ENCODE results near the gene ELANE.
A peak's percentile ranks its signal among the peaks of the same experiment; 100 is the strongest.

The ELANE gene

GRCh38 chr19:858284-858683, 6.2 kb downstream of the ELANE start:
- no peaks in the 10 kb centered on the region for H3K9me3 Mint-ChIP-seq
- H3K4me1 Mint-ChIP-seq, result peaks cover 8% of the 10 kb centered on the region
- peaks cover 4% of the 10 kb centered on the region for H3K27me3 Mint-ChIP-seq
- ATAC-seq (ENCODE audit: low read depth) (no peak), DNase-seq (ENCODE audit: low spot score in 2 of 2) (no peak)
- H3K36me3 Mint-ChIP-seq, result no peaks in the 10 kb centered on the region
- no peak overlapping the region for H3K4me3 Mint-ChIP-seq
- no peak overlapping the region for H3K27ac Mint-ChIP-seq

- no peaks in the 10 kb centered on the region for H3K9me3 Mint-ChIP-seq
- ATAC-seq (ENCODE audit: low read depth) (no peak), DNase-seq (ENCODE audit: low spot score in 2 of 2) (no peak)
- no peaks in the 10 kb centered on the region for H3K36me3 Mint-ChIP-seq
- H3K27ac Mint-ChIP-seq, result no peak within 1 kb of the TSS
- peaks cover 4% of the 10 kb centered on the region for H3K27me3 Mint-ChIP-seq
- H3K4me3 Mint-ChIP-seq, result peak within 1 kb of the TSS; percentile 56
- peaks cover 8% of the 10 kb centered on the region for H3K4me1 Mint-ChIP-seq
Measured at GRCh38 chr19:858868-859843, 7.1 kb downstream of the ELANE start, which contains the start of gene CFD. Gene CFD (plus strand): TSS chr19:859664. CDS start chr19:859690, 26 bp downstream.

GRCh38 chr19:861141-861755, 9.1 kb downstream of the ELANE start:
- Mint-ChIP-seq H3K4me1 (peaks cover 11% of the 10 kb centered on the region), H3K9me3 (no peaks in the 10 kb centered on the region), H3K36me3 (no peaks in the 10 kb centered on the region), H3K27me3 (peaks cover 4% of the 10 kb centered on the region), H3K27ac (peak overlapping the region; percentile 75), H3K4me3 (no peak overlapping the region)
- DNase-seq (ENCODE audit: low spot score in 2 of 2) (no peak), ATAC-seq (ENCODE audit: low read depth) (no peak)

- H3K4me3 Mint-ChIP-seq, result peak overlapping the region; percentile 69
- H3K36me3 Mint-ChIP-seq, result no peaks in the 10 kb centered on the region
- ATAC-seq (ENCODE audit: low read depth) (peak; percentile 10), DNase-seq (ENCODE audit: low spot score in 2 of 2) (peak in 1 of 2 donors; percentile 39)
- peaks cover 4% of the 10 kb centered on the region for H3K27me3 Mint-ChIP-seq
- no peaks in the 10 kb centered on the region for H3K9me3 Mint-ChIP-seq
- H3K4me1 Mint-ChIP-seq, result peaks cover 10% of the 10 kb centered on the region
- H3K27ac Mint-ChIP-seq, result peak overlapping the region; percentile 67
Measured at GRCh38 chr19:861756-862580, 9.9 kb downstream of the ELANE start.

GRCh38 chr19:862581-863314, 10.6 kb downstream of the ELANE start:
- Mint-ChIP-seq H3K36me3 (peaks cover 5% of the 10 kb centered on the region), H3K27ac (peak overlapping the region; percentile 67), H3K9me3 (no peaks in the 10 kb centered on the region), H3K4me3 (peak overlapping the region; percentile 69), H3K27me3 (peaks cover 4% of the 10 kb centered on the region), H3K4me1 (peaks cover 9% of the 10 kb centered on the region)
- ATAC-seq (ENCODE audit: low read depth) (peak; percentile 48), DNase-seq (ENCODE audit: low spot score in 2 of 2) (peak; percentile 77 to 83)

GRCh38 chr19:863315-863620, 11.2 kb downstream of the ELANE start:
- Mint-ChIP-seq H3K27ac (peak overlapping the region; percentile 67), H3K4me1 (peaks cover 9% of the 10 kb centered on the region), H3K9me3 (no peaks in the 10 kb centered on the region), H3K36me3 (peaks cover 5% of the 10 kb centered on the region), H3K4me3 (peak overlapping the region; percentile 55), H3K27me3 (peaks cover 4% of the 10 kb centered on the region)
- ATAC-seq (ENCODE audit: low read depth) (no peak), DNase-seq (ENCODE audit: low spot score in 2 of 2) (no peak)

- H3K27me3 Mint-ChIP-seq, result peaks cover 4% of the 10 kb centered on the region
- H3K27ac Mint-ChIP-seq, result no peak overlapping the region
- no peak overlapping the region for H3K4me3 Mint-ChIP-seq
- DNase-seq (ENCODE audit: low spot score in 2 of 2) (no peak), ATAC-seq (ENCODE audit: low read depth) (no peak)
- peaks cover 14% of the 10 kb centered on the region for H3K4me1 Mint-ChIP-seq
- no peaks in the 10 kb centered on the region for H3K9me3 Mint-ChIP-seq
- H3K36me3 Mint-ChIP-seq, result peaks cover 16% of the 10 kb centered on the region
Measured at GRCh38 chr19:866769-867300, 14.7 kb downstream of the ELANE start.

GRCh38 chr19:867301-867793, 15.2 kb downstream of the ELANE start:
- Mint-ChIP-seq H3K27me3 (peaks cover 4% of the 10 kb centered on the region), H3K4me3 (no peak overlapping the region), H3K4me1 (peaks cover 17% of the 10 kb centered on the region), H3K9me3 (no peaks in the 10 kb centered on the region), H3K27ac (no peak overlapping the region), H3K36me3 (peaks cover 16% of the 10 kb centered on the region)
- ATAC-seq (ENCODE audit: low read depth) (no peak), DNase-seq (ENCODE audit: low spot score in 2 of 2) (no peak)

GRCh38 chr19:867855-868457, 15.9 kb downstream of the ELANE start:
- no peak overlapping the region for H3K4me3 Mint-ChIP-seq
- ATAC-seq (ENCODE audit: low read depth) (no peak), DNase-seq (ENCODE audit: low spot score in 2 of 2) (no peak)
- peaks cover 16% of the 10 kb centered on the region for H3K36me3 Mint-ChIP-seq
- H3K4me1 Mint-ChIP-seq, result peaks cover 16% of the 10 kb centered on the region
- H3K27ac Mint-ChIP-seq, result no peak overlapping the region
- no peaks in the 10 kb centered on the region for H3K27me3 Mint-ChIP-seq
- no peaks in the 10 kb centered on the region for H3K9me3 Mint-ChIP-seq

- no peak for DNase-seq (ENCODE audit: low spot score in 2 of 2)
- H3K27me3 Mint-ChIP-seq, result no peaks in the 10 kb centered on the region
- H3K9me3 Mint-ChIP-seq, result no peaks in the 10 kb centered on the region
- H3K36me3 Mint-ChIP-seq, result peaks cover 16% of the 10 kb centered on the region
- ATAC-seq (ENCODE audit: low read depth), result no peak
- H3K4me3 Mint-ChIP-seq, result no peak overlapping the region
- H3K27ac Mint-ChIP-seq, result no peak overlapping the region
- H3K4me1 Mint-ChIP-seq, result peaks cover 16% of the 10 kb centered on the region
Measured at GRCh38 chr19:868458-869244, 16.5 kb downstream of the ELANE start.

- Mint-ChIP-seq H3K4me3 (no peak overlapping the region), H3K27ac (peak overlapping the region; percentile 76), H3K9me3 (no peaks in the 10 kb centered on the region), H3K4me1 (peaks cover 16% of the 10 kb centered on the region), H3K27me3 (no peaks in the 10 kb centered on the region), H3K36me3 (peaks cover 16% of the 10 kb centered on the region)
- DNase-seq (ENCODE audit: low spot score in 2 of 2) (no peak), ATAC-seq (ENCODE audit: low read depth) (no peak)
Measured at GRCh38 chr19:869245-870177, 17.4 kb downstream of the ELANE start.

Data from memory B cell (primary cell).